Cardiac septum (tissue), 1 donor: ENCODE results near the gene FCHSD2. TPM values are rescaled to one million over a fixed set of nuclear protein-coding genes. Genes with fewer than 3 reads are reported as not detected.
"Not testable (repeated sequence)": the region's sequence is repeated elsewhere in the genome, so short reads cannot be mapped to it uniquely, and the experiment has no call there.

Experiments used
- DNase-seq: peaks from one replicate; pipeline ENCODE4 v3.0.0-alpha.2; 2020; ENCODE audit warnings: low spot score
- intact Hi-C: fragments of 100-400 bp; cut with DNase I; formaldehyde crosslinking; loops from one replicate; pipeline ENCODE4 v1.14.0; 2022
- total RNA-seq: library from RNA; stranded (reverse); fragmentation: NEBNext Ultra II Directional; extraction: Animal tissue kit (Norgen Biotek cat#: 25700); gene quantifications from one replicate; pipeline ENCODE4 v1.2.1, GENCODE V29; 2021
- donor health status: DM: no; HTN: no; CAD: no.

The FCHSD2 gene
- total RNA-seq, 1 donor from 2014 or later = 56.6 TPM

DNA sequence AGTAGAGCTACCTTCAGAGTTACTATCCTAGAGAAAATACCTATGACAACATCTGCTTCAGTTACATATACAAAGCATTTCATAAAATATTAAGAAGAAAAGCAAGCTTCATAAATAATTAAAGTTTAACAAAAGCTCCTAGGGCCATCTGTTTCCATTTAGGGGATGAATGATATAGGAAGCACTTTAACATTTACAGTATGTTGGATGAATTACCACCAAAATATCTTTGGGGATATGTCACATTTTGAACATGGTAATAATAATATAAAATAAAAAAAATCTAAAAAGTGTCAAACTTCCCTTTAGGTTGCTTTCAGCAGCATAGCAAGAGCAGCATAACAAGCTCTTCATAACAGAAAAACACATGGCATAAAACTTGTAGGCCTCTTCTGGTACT, 223.3 kb downstream of the FCHSD2 start:
- no peak for DNase-seq
- intact Hi-C loops = no loop called here

DNA sequence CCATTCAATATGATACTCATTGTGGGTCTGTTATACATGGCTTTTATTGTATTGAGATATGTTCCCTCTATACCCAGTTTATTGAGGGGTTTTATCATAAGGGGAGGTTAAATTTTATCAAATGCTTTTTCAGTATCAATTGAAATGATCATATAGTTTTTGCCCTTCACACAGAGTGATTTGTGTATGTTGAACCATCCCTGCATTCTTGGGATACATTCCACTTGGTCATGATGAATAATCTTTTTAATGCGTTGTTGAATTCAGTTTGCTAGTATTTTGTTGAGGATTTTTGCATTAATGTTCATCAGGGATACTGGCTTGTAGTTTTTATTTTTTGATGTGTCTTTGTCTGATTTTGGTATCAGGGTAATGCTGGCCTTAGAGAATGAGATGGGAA, 229.9 kb downstream of the FCHSD2 start:
- intact Hi-C loops = no loop called here
- no peak for DNase-seq

DNA sequence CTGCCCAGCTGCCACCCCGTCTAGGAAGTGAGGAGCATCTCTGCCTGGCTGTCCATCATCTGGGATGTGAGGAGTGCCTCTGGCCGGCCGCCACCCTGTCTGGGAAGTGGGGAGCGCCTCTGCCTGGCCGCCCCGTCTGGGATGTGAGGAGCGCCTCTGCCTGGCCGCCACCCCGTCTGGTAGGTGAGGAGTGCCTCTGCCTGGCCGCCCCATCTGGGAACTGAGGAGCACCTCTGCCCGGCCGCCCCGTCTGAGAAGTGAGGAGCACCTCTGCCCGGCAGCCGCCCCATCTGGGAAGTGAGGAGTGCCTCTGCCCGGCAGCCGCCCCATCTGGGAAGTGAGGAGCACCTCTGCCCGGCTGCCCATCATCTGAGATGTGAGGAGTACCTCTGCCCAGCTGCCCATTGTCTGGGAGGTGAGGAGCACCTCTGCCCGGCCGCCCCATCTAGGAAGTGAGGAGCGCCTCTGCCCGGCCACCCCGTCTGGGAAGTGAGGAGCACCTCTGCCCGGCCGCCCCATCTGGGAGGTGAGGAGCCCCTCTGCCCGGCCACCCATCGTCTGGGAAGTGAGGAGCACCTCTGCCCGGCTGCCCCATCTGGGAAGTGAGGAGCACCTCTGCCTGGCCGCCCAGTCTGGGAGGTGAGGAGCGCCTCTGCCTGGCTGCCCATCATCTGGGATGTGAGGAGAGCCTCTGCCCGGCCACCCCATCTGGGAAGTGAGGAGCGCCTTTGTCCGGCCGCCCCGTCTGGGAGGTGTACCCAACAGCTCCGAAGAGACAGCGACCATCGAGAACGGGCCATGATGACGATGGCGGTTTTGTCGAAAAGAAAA, 232.3 kb downstream of the FCHSD2 start:
- intact Hi-C loops, DNase-seq: not testable (repeated sequence)

DNA sequence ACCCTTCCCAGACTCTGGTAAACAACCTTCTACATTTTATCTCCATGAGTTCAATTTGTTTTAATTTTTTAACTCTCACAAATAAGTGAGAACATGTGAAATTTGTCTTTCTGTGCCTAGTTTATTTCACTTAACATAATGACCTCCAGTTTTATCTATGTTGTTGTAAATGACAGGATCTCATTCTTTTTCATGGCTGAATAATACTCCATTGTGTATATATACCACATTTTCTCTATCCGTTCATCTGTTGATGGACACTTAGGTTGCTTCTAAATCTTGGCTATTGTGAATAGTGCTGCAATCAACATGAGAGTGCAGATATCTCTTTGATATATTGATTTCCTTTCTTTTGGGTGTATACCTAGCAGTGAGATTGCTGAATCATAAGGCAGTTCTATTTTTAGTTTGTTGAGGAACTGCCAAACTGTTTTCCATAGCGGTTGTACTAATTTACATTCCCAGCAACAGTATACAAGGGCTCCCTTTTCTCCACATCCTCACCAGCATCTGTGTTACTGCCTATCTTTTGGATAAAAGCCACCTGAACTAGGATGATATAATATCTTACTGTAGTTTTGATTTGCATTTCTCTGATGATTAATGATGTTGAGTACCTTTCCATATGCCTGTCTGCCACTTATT, 234.0 kb downstream of the FCHSD2 start:
- DNase-seq = no peak
- intact Hi-C loops = no loop called here

DNA sequence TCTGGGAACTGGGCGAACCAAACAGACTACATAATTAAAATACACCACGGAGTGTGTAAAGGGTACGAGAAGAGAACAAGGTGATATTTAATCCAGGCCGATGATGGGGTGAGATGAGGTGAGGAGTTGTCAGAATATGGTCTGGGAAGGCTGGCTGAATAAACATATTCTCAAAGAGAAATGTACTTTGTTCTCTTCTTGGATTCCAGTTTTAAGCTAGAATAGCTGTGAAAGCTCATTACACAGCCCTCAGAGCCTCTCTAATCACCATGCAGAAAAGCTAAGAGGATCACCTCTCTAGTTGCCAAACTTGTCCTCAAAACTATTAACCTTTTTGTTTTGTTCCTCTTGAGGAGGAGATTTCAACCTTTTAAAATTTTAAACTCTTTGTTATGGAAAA, 238.1 kb downstream of the FCHSD2 start:
- intact Hi-C loops = no loop called here
- DNase-seq = no peak

DNA sequence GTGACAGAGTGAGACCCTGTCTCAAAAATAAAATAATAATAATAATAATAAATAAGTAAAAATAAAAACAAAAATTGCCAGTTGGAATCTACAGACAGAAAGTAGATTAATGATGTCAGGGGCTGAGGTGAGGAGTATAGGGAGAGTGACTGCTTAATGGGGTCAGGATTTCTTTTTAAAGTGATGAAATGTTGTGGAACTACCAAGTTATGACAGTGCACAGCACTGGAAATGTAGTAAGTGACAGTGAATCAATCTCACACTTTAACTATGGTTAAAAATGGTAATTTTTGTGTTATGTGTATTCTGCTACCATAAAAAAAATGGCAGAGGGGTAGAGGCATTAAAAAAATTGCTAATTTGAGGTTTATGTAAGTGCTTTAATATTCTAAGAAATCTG, 240.7 kb downstream of the FCHSD2 start:
- no peak for DNase-seq
- intact Hi-C loops = no loop called here

DNA sequence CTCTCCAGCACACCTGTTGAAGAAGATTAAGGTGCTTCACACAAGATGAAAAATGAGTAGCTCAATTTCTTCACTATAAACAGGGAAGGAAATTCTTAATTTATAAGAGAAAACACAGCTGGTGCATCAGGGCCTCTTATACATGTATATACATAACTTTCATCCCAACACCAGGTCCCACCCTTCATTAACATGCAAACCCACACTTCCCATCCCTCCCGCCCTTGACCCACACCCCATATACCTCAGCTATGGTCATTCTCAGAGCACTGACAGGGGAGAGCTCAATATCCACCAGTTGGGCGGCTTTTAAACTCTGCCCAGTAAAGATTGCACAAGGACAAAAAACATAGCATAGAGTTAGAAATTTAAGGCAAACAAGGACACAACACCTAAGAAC, 242.1 kb downstream of the FCHSD2 start:
- intact Hi-C loops = no loop called here
- no peak for DNase-seq

DNA sequence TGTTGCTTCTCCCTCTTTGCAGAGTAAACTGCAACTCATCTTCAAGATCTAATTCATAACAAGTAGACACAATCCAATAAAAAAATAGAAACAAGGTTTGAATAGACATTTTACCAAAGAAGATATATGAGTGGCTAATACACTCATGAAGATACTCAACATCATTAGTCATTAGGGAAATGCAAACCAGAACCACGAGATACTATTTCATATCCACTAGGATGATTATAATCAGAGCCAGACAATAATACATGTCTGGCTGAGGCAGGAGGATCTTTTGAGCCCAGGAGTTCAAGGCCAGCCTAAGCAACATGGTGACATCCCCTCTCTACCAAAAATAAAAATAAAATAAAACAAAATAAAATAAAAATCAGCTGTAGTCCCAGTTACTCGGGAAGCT, 242.9 kb downstream of the FCHSD2 start:
- intact Hi-C loops = no loop called here
- no peak for DNase-seq

DNA sequence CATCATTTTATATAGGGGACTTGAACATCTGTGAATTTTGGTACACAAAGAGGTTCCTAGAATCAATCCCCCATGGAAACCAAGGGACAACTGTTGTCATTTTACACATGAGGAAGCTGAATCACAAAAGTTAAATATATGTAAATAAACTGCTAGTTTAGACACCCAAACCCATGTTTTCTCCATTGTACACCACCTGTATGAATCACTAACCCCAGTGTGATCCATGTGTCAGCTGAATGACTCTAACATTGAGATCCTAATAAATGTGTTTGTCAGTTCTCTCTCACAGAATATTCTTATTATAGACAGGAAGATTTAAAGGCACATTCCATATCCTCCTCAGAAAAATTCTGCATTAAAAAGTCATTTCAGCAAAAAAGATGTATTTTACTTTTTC, 244.6 kb downstream of the FCHSD2 start:
- no peak for DNase-seq
- intact Hi-C loops = no loop called here

DNA sequence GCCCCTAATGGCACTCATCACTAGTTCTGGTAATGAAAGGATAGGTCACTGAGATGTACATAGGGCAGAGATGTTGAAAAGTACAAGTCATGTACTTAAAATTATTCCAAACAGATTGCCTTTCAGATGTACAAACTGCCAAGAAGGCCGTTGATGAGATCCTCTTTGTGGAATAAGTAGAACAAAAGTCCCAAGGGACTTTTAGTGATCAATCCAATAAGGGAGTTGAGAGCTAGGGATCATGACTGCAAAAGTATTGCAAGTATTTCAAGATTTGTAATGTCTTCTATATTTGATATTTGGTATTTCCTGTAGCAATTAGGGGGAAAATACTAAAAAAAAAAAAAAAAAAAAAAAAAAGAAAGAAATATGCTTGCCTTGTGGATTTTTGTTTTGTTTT, 245.7 kb downstream of the FCHSD2 start:
- intact Hi-C loops = no loop called here
- no peak for DNase-seq

DNA sequence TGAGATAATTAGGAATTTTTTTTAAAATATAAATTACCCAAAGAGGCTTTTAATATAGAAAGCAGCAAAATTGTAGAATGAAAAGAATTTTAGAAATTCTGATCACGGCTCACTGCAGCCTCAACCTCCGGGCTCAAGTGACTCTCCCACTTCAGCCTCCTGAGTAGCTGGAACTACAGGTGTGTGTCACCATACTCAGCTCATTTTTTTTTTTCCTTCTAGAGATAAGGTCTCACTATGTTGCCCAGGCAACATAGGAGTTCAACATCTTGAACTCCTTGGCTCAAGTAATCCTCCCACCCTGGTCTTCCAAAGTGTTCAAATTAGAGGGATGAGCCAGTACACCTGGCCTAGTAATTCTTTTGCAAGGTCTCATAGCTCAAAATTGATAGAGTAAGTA, 251.2 kb downstream of the FCHSD2 start:
- intact Hi-C loops = no loop called here
- DNase-seq = no peak

DNA sequence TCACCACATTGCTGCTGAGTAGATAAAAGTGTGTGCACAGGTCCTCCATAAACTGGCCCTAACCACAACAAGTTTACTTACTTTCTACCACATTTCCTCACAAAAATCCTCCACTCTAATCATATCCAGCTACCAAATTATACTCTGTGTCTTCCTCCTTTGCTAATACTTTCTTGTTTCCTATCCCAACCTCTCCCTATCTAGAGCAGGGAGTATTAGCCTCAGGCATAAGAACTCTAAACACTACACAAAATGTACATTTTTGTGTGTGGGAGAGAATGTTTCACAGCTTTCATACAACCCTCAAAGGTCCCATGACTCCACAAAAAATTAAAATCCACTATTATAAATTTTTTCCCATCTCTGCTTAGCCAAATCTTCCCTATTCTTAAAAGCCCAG, 255.5 kb downstream of the FCHSD2 start:
- intact Hi-C loops = no loop called here
- DNase-seq = no peak

DNA sequence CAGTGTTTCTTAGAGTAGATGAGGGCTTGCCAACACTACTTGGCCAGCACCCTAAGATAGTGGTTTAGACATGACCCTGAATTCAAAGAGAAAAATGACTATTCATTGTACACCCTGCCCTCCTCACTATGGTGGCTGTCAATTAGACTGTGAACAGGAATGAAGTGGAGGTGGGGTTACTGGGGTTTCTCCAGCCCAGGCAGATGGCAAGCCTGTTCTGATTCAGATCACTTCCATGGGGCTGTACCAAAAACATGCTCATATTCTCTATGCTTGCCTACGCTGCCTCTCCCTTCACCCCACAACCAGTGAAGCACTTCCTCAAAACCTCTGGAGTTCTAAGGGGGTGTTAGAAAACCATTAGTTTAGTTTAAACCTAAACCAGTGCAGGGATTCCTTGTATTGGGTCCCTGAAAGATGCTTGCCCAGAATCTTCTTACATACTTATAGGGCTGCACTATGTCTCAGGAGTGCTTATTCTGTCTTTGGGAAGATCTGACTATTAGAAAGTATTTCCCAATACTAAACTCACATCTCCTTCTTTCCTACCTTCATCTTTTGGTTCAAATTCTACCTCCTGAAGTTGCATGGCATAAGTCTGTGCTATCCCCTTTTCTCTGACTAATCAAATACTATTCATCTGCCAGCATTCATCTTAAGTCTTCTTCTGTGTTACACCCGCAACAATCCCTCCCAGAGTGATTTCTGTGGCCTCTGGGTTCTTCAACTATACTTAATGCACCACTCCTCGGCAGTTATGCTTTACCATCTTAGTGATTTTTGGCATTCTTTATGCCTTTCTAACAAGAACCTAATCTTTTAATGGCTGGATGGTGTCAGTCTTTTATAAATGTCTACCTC, 256.1 kb downstream of the FCHSD2 start:
- intact Hi-C loops = no loop called here
- no peak for DNase-seq

DNA sequence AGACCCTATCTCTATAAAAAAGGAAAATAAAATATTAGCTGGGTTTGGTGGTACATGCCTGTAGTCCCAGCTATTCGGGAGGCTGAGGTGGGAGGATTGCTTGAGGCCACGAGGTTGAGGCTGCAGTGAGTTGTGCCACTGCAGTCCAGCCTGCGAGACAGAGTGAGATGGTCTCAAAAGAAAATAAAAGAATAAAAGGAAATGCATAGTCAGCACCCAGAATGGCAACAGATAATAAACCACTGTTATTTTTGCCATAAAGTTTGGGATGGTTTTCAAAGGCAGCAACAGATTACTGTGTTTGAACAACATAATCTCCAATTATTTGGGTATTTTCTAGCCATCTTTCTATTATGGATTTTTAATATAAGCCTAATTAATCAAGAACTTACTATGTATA, 266.0 kb downstream of the FCHSD2 start:
- intact Hi-C loops = no loop called here
- DNase-seq = no peak

DNA sequence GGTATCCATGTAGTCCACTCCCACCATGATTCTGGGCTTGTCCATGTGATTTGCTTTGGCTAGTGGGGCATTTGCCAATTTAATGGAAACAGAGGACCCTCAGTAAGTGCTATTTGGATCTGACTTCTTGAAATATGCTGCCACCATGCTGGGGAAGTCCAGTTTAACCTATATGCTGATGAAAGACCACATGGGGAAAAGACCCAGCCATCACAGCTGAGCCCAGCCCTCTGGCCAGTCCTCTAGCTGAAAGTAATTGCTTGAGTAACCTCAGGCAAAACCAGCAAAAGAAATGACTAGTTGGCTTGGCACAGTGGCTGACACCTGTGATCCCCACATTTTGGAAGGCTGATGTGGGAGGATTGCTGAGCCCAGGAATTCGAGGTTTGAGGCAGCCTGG, 266.4 kb downstream of the FCHSD2 start:
- intact Hi-C loops = no loop called here
- DNase-seq = no peak

DNA sequence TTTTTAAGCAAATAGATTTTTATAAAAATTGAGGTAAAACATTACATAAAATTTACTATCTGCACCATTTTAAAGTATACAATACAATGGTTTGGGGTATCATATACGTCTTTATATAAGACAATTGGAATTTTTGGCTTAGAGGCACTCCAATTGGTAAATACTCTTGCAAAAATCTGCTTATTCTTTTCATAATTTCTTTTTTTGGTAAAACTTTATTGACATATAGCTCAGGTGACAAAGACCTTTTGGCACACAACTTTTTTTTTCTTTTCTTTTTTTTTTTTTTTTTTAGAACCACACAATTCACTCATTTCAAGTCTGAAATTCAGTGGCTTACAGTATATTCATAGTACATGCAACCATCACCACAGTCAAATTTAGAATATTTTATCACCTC, 270.1 kb downstream of the FCHSD2 start:
- intact Hi-C loops = no loop called here

DNA sequence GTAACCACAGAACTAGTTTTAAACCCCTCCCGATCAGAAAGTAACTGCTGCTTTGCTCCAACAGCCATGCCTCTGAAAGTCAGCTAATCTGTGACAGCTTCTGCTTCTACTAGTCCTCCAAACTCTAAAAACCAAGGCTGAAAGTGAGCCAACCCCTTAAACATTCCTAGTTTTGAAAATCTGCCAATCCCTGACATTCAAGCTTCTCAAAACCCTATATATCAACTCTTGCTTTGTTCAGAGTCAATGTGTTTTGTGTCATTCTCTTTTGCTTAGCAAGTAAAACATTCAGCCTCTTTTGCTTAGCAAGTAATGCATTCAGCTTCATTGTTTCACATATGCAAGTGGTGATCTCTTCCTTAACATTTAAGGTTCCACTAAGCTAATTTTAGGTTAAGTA, 271.0 kb downstream of the FCHSD2 start:
- DNase-seq = no peak
- intact Hi-C loops = no loop called here

More for the DNA sequence above, 270.1 kb downstream of the FCHSD2 start:
- DNase-seq = no peak

DNA sequence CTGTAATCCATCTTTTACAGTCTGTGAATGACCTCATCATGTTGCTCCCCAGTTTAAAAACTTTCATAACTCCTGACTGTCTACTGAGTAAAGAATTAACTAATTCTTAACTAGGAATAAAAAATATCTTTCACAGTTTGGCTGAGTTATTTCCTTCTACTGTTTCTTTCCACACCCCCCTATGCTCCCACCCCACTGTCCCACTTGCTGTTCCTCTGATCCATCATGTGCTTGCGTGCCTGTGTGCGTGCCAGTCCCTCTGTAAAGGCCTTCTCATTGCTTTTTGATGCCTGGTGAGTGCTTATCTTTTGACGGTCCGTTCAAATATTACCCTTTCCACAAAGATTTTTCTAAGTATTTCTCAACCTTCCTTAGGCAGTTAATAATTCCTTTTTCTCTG, 272.3 kb downstream of the FCHSD2 start:
- intact Hi-C loops = no loop called here
- DNase-seq = no peak

DNA sequence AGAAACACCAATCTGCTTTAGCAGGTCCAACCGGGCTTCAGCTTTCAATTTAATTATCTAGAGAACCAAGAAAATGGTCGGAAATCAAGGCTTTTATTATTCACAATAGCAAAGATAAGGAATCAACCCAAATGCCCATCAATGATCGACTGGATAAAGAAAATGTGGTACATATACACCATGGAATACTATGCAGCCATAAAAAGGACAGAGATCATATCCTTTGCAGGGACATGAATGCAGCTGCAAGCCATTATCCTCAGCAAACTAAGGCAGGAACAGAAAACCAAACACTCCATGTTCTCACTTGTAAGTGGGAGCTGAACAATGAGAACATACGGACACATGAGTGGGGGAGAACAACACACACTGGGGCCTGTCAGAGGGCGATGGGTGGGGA, 274.1 kb downstream of the FCHSD2 start:
- intact Hi-C loops = no loop called here
- no peak for DNase-seq
